MCF 10A (cell line): Measurements from ENCODE around the gene TGFB3. TPM values are rescaled to one million over a fixed set of nuclear protein-coding genes. Genes with fewer than 3 reads are reported as not detected.
A peak's percentile ranks its signal among the peaks of the same experiment; 100 is the strongest.

ENCODE experiments used
- Bru-seq: library from RNA; stranded (reverse); fragments of 400-500 nt; gene quantifications from one replicate; lab custom pipeline; 2021; lab: Mats Ljungman, UMichigan
- BruChase-seq, 2 experiments: library from RNA; stranded (reverse); fragments of 400-500 nt; gene quantifications; one replicate each; lab custom pipeline; 2021; lab: Mats Ljungman, UMichigan
- BruUV-seq: library from RNA; stranded (reverse); fragments of 400-500 nt; replicated peaks from 2 replicates; lab custom pipeline; 2021; lab: Mats Ljungman, UMichigan
- CTCF ChIA-PET: fragments of 300-600 bp; sonication (Branson Sonifier 250); formaldehyde crosslinking; extraction: SDS; loops from one replicate; lab custom pipeline; 2021; ENCODE audit warnings: antibody characterized with exemption, inconsistent platforms; lab: Yijun Ruan, JAX
- POLR2A ChIA-PET: fragments of 300-600, 350-650 bp; sonication (Branson Sonifier 250); formaldehyde crosslinking; extraction: SDS; loops from one replicate; lab custom pipeline; 2020; ENCODE audit warnings: antibody characterized with exemption, inconsistent platforms; lab: Yijun Ruan, JAX
- DNase-seq: peaks from one replicate; pipeline ENCODE4 v3.0.0-alpha.2; 2018; ENCODE audit not compliant: unreplicated experiment
- H3K27ac Mint-ChIP-seq: one replicate; pipeline ENCODE4 v1.8.0; 2022; ENCODE audit warnings: mild to moderate bottlenecking, low read depth, mixed read lengths; ENCODE audit not compliant: unreplicated experiment
- H3K27me3 Mint-ChIP-seq: one replicate; pipeline ENCODE4 v1.8.0; 2022; ENCODE audit warnings: mixed read lengths; ENCODE audit not compliant: insufficient read depth, unreplicated experiment
- H3K36me3 Mint-ChIP-seq: one replicate; pipeline ENCODE4 v1.8.0; 2022; ENCODE audit warnings: mild to moderate bottlenecking, moderate library complexity, mixed read lengths; ENCODE audit not compliant: insufficient read depth, unreplicated experiment
- H3K4me1 Mint-ChIP-seq: one replicate; pipeline ENCODE4 v1.8.0; 2022; ENCODE audit warnings: mixed read lengths; ENCODE audit not compliant: insufficient read depth, unreplicated experiment
- H3K4me3 Mint-ChIP-seq: one replicate; pipeline ENCODE4 v1.8.0; 2022; ENCODE audit warnings: mild to moderate bottlenecking, moderate library complexity, mixed read lengths; ENCODE audit not compliant: unreplicated experiment
- H3K9me3 Mint-ChIP-seq: one replicate; pipeline ENCODE4 v1.8.0; 2022; ENCODE audit warnings: mixed read lengths; ENCODE audit not compliant: unreplicated experiment
- CTCF ChIP-seq: fragments of 200-600 bp; IDR thresholded peaks from one replicate; pipeline ENCODE4 v1.8.0; 2022; ENCODE audit warnings: antibody characterized with exemption, mild to moderate bottlenecking; ENCODE audit not compliant: unreplicated experiment
- intact Hi-C: fragments of 100-400 bp; cut with micrococcal nuclease; formaldehyde crosslinking; loops from 2 replicates; pipeline ENCODE4 v1.14.1; 2022
- long read RNA-seq: library from polyadenylated mRNA; stranded (forward); transcript quantifications from one replicate; pipeline ENCODE4 v2.0.0, GENCODE V29; 2022
- total RNA-seq: library from RNA; stranded (reverse); gene quantifications from 2 replicates; pipeline ENCODE4 v1.2.3, GENCODE V29; 2022

TGFB3 gene
- total RNA-seq (1.1 and 1.5 TPM in 2 replicates), Bru-seq, nascent RNA (percentile 23 among the genes with signal in this experiment), BruChase-seq, experiment 1, labeled RNA remaining after a 6-hour chase (percentile 27 among the genes with signal in this experiment), BruChase-seq, experiment 2, labeled RNA remaining after a 2-hour chase (percentile 24 among the genes with signal in this experiment)
- long read RNA-seq, partial matches to known transcripts, result 0 of 1 reads
- long read RNA-seq, other reads (novel, unspliced or antisense), result 0 of 1 reads

GRCh38 chr14:75981426-75982265, at the start of gene TGFB3:
Gene TGFB3, minus strand, starts transcription at chr14:75981995. Its CDS starts 1,102 bp downstream, at chr14:75980893.
- BruUV-seq, result no TSS peak
- H3K4me1 Mint-ChIP-seq, result peaks cover 33% of the 10 kb centered on the region
- intact Hi-C loops, result loop anchor here (1.0 to 5.0 kb wide), 6 partner anchors 75 to 405 kb away; partner anchors contain the start of genes ERG28, FLVCR2 and TTLL5
- ChIA-PET POLR2A (interaction anchor here (0.6 to 5.5 kb wide), 12 partner anchors 9 to 404 kb away, joined by 3 to 49 read pairs (median 6); partner anchors contain the start of genes ERG28 and TTLL5), CTCF (interaction anchor here (0.6 to 12.0 kb wide), 19 partner anchors 8 to 670 kb away, joined by 3 to 205 read pairs (median 4); partner anchors contain the start of gene FLVCR2)
- peak within 1 kb of the TSS; percentile 78 for H3K27ac Mint-ChIP-seq
- peaks cover 4% of the 10 kb centered on the region for H3K36me3 Mint-ChIP-seq
- TF ChIP-seq CTCF, result no peak
- no peaks in the 10 kb centered on the region for H3K27me3 Mint-ChIP-seq
- H3K9me3 Mint-ChIP-seq, result no peaks in the 10 kb centered on the region
- peak; percentile 84 for DNase-seq
- H3K4me3 Mint-ChIP-seq, result peak within 1 kb of the TSS; percentile 73

- intact Hi-C loops, result no loop called here
- POLR2A ChIA-PET, result interaction anchor here (0.6 kb wide), 1 partner anchor 39 kb away, joined by 3 read pairs; no protein-coding TSS in a partner anchor
- Mint-ChIP-seq H3K36me3 (peaks cover 33% of the 10 kb centered on the region), H3K9me3 (peaks cover 12% of the 10 kb centered on the region), H3K4me1 (no peaks in the 10 kb centered on the region), H3K27ac (no peak overlapping the region), H3K4me3 (no peak overlapping the region), H3K27me3 (no peaks in the 10 kb centered on the region)
- TF ChIP-seq CTCF, result no peak
- CTCF ChIA-PET, result interaction anchor here (0.6 to 0.7 kb wide), 2 partner anchors 126 to 328 kb away, joined by 3 read pairs; no protein-coding TSS in a partner anchor
- DNase-seq, result no peak
- BruUV-seq, result no TSS peak
These were observed 42.6 kb upstream of the TGFB3 start for GRCh38 chr14:76024211-76024907.

- CTCF ChIA-PET, result no interaction called here
- DNase-seq, result no peak
- TF ChIP-seq CTCF, result no peak
- H3K9me3 Mint-ChIP-seq, result peaks cover 18% of the 10 kb centered on the region
- H3K4me3 Mint-ChIP-seq, result no peak overlapping the region
- POLR2A ChIA-PET, result no interaction called here
- H3K36me3 Mint-ChIP-seq, result peaks cover 33% of the 10 kb centered on the region
- H3K27ac Mint-ChIP-seq, result no peak overlapping the region
- intact Hi-C loops, result no loop called here
- no TSS peak for BruUV-seq
- H3K4me1 Mint-ChIP-seq, result no peaks in the 10 kb centered on the region
- no peaks in the 10 kb centered on the region for H3K27me3 Mint-ChIP-seq
These were observed 42.0 kb upstream of the TGFB3 start for GRCh38 chr14:76023757-76024156.
